GM12892 (cell line): ENCODE measurements around the gene FOXN4.

Experiments
- DNase-seq: peaks from one replicate; pipeline ENCODE4 v3.0.0; 2011; ENCODE audit not compliant: insufficient read length
- FAIRE-seq: peaks from 2 replicates; lab custom pipeline; 2011; peaks lifted over from hg19 to GRCh38; lab: Jason Lieb, UNC
- POLR2A ChIP-seq: IDR thresholded peaks from 2 replicates; pipeline ENCODE4 v1.6.1; 2011; ENCODE audit warnings: low read depth, low read length, control low read depth
- POLR2AphosphoS5 ChIP-seq: IDR thresholded peaks from 2 replicates; pipeline ENCODE4 v1.6.1; 2011; ENCODE audit warnings: low read depth, low read length, control low read depth
- TAF1 ChIP-seq: IDR thresholded peaks from 2 replicates; pipeline ENCODE4 v1.6.1; 2011; ENCODE audit warnings: low read depth, mild to moderate bottlenecking, control low read depth, low read length, borderline replicate concordance

FOXN4 gene

GRCh38 chr12:109277255-109277898 is 31.7 kb downstream of the FOXN4 start:
- TF ChIP-seq TAF1 (no peak), POLR2AphosphoS5 (no peak), POLR2A (no peak)
- no peak for DNase-seq
- no peak for FAIRE-seq

GRCh38 chr12:109276160-109276559 is 32.9 kb downstream of the FOXN4 start:
- no peak for TF ChIP-seq POLR2AphosphoS5
- no peak for TF ChIP-seq TAF1
- TF ChIP-seq POLR2A = no peak
- DNase-seq (no peak), FAIRE-seq (no peak)

GRCh38 chr12:109275173-109275572 is 33.9 kb downstream of the FOXN4 start:
- FAIRE-seq (no peak), DNase-seq (no peak)
- TF ChIP-seq POLR2A (no peak), TAF1 (no peak), POLR2AphosphoS5 (no peak)

GRCh38 chr12:109274381-109274780 is 34.7 kb downstream of the FOXN4 start:
- no peak for FAIRE-seq
- no peak for DNase-seq
- TF ChIP-seq POLR2A (no peak), TAF1 (no peak), POLR2AphosphoS5 (no peak)

GRCh38 chr12:109273354-109273753 is 35.7 kb downstream of the FOXN4 start:
- TF ChIP-seq TAF1 (no peak), POLR2A (no peak), POLR2AphosphoS5 (no peak)

GRCh38 chr12:109271418-109271817 is 37.7 kb downstream of the FOXN4 start:
- TF ChIP-seq POLR2A (no peak), POLR2AphosphoS5 (no peak), TAF1 (no peak)
- DNase-seq (no peak), FAIRE-seq (no peak)

More at GRCh38 chr12:109273354-109273753, 35.7 kb downstream of the FOXN4 start:
- DNase-seq (no peak), FAIRE-seq (no peak)

GRCh38 chr12:109270494-109270893 is 38.6 kb downstream of the FOXN4 start:
- DNase-seq = no peak
- FAIRE-seq = no peak
- TF ChIP-seq POLR2AphosphoS5 (no peak), POLR2A (no peak), TAF1 (no peak)

GRCh38 chr12:109269428-109269827 is 39.7 kb downstream of the FOXN4 start:
- FAIRE-seq (no peak), DNase-seq (no peak)
- TF ChIP-seq POLR2A (no peak), TAF1 (no peak), POLR2AphosphoS5 (no peak)

- no peak for FAIRE-seq
- no peak for TF ChIP-seq POLR2A
- no peak for TF ChIP-seq TAF1
- no peak for TF ChIP-seq POLR2AphosphoS5
Observed at GRCh38 chr12:109268896-109269295, 40.2 kb downstream of the FOXN4 start.

GRCh38 chr12:109267361-109267760 is 41.7 kb downstream of the FOXN4 start:
- no peak for FAIRE-seq
- no peak for DNase-seq
- TF ChIP-seq POLR2AphosphoS5 (no peak), POLR2A (no peak), TAF1 (no peak)

More at GRCh38 chr12:109268896-109269295, 40.2 kb downstream of the FOXN4 start:
- no peak for DNase-seq

- no peak for TF ChIP-seq POLR2AphosphoS5
- no peak for TF ChIP-seq TAF1
- no peak for TF ChIP-seq POLR2A
- FAIRE-seq (no peak), DNase-seq (no peak)
Observed at GRCh38 chr12:109266106-109266879, 42.8 kb downstream of the FOXN4 start.
